ENCODE data around the gene MMP20. TPM values are rescaled to one million over a fixed set of nuclear protein-coding genes. Genes with fewer than 3 reads are reported as not detected.

Gene MMP20
- total RNA-seq, 4 donors from 2014 or later = not detected

DNA sequence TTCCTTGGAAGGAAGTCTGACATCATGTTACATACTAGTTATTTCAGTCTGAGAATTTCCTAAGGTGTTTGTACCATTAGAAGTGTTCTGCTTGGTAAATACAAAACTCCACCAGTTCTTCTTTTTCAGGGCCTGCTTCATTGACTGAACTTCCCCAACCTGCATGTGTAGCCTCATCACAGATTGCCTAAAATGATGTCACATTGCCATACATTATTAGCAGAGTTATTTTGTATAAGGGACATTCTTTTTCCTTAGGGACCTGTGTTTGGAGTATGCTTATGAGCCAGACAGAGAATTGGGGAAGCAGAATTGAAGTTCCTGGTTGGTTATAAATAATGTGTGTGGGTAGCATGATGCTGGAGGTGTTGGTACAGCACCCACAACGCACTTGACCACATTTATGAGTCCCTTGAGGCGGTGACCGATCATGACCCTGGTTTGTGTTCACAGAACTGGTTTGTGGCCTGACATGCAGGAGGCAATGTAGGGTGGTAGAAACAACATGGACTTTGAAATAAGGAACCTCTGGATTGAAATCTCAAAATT lies 78.1 kb downstream of the MMP20 start:
- Histone ChIP-seq H3K27me3 (no peaks in the 10 kb centered on the region), H3K27ac (no peak overlapping the region), H3K4me3 (no peak overlapping the region), H3K36me3 (no peaks in the 10 kb centered on the region), H3K4me1 (no peaks in the 10 kb centered on the region), H3K9me3 (no peaks in the 10 kb centered on the region)
- no peak for DNase-seq
- 65 to 84% methylated on average over 3 of the region's 3 CpGs for whole genome bisulfite sequencing, 2 donors
- intact Hi-C loops (cut with DNase I) = no loop called here
- TF ChIP-seq POLR2A (IDR thresholded peaks at IDR 0.05) = no peak
- TF ChIP-seq, protein P1, sequence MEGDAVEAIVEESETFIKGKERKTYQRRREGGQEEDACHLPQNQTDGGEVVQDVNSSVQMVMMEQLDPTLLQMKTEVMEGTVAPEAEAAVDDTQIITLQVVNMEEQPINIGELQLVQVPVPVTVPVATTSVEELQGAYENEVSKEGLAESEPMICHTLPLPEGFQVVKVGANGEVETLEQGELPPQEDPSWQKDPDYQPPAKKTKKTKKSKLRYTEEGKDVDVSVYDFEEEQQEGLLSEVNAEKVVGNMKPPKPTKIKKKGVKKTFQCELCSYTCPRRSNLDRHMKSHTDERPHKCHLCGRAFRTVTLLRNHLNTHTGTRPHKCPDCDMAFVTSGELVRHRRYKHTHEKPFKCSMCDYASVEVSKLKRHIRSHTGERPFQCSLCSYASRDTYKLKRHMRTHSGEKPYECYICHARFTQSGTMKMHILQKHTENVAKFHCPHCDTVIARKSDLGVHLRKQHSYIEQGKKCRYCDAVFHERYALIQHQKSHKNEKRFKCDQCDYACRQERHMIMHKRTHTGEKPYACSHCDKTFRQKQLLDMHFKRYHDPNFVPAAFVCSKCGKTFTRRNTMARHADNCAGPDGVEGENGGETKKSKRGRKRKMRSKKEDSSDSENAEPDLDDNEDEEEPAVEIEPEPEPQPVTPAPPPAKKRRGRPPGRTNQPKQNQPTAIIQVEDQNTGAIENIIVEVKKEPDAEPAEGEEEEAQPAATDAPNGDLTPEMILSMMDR (IDR thresholded peaks at IDR 0.05) = no peak

DNA sequence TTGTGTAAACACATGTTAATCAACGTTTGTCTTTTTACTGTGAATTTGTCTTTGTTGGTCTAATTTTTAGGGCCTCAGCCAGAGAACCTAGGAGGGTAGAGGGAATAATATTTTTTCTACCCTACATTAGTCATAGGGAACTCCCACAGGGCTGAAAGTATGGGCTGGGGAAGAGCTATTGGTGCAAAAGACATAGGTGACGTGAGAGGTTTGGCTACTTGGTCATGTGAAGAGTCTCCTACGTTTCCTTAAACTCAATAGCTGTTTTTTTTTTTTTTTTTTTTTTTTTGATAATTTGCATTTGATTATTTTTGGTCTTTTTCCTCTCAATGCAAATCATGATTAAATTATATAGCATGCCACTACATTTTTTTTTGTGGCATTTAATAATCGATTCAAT lies 78.7 kb downstream of the MMP20 start:
- H3K36me3 ChIP-seq = no peaks in the 10 kb centered on the region
- no peak overlapping the region for H3K4me3 ChIP-seq
- H3K27ac ChIP-seq = no peak overlapping the region
- H3K27me3 ChIP-seq = no peaks in the 10 kb centered on the region
- intact Hi-C loops (cut with DNase I) = no loop called here
- H3K4me1 ChIP-seq = no peaks in the 10 kb centered on the region
- DNase-seq = no peak
- 60 to 66% methylated on average over 4 of the region's 4 CpGs for WGBS, 2 donors
- TF ChIP-seq, protein P1 (IDR thresholded peaks at IDR 0.05) = no peak
- no peak for TF ChIP-seq POLR2A (IDR thresholded peaks at IDR 0.05)
- no peaks in the 10 kb centered on the region for H3K9me3 ChIP-seq

DNA sequence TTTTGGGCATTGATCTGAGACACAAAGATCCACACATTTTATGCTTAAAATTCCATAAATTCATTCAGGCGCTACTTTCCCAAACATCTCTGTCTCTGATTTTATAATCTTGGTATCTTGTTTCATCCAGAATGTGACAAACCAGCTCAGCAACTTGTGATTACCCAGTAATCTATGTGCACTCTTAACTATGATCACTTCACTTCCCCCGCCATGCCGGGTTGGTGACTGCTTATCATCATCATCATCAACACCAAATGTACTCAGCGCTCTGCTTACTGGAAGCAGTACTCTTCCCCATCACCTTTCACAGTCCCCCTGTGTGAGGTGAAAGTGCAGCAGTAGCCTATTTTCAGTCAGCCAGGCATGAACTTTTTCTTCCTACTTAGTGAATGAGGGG lies 79.4 kb downstream of the MMP20 start:
- TF ChIP-seq, protein P1 (IDR thresholded peaks at IDR 0.05) = no peak
- no peak for TF ChIP-seq POLR2A (IDR thresholded peaks at IDR 0.05)
- WGBS, 2 donors = 69 to 82% methylated on average over 4 of the region's 4 CpGs
- intact Hi-C loops (cut with DNase I) = no loop called here
- H3K4me3 ChIP-seq = no peak overlapping the region
- no peaks in the 10 kb centered on the region for H3K27me3 ChIP-seq
- H3K9me3 ChIP-seq = no peaks in the 10 kb centered on the region
- H3K36me3 ChIP-seq = no peaks in the 10 kb centered on the region
- H3K27ac ChIP-seq = no peak overlapping the region
- no peaks in the 10 kb centered on the region for H3K4me1 ChIP-seq
- DNase-seq = no peak

DNA sequence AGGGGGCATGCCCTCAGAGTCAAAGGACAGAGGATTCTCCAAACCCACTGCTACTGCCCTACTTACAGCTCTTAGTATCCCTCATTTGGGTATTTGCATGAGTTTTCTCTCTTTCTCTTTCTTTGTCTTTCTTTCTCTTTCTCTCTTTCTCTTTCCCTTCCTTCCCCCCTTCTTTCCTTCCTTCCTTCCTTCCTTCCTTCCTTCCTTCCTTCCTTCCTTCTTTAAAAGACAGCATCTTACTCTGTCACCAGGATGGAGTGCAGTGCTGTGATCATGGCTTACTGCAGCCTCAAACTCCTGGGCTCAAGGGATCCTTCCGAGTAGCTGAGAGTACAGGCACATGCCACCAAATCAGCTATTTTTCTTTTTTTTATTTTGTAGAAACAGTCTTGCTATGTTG lies 80.5 kb downstream of the MMP20 start:
- 74 to 100% methylated on average over 1 of the region's 1 CpG for WGBS, 2 donors
- no peaks in the 10 kb centered on the region for H3K27me3 ChIP-seq
- no peaks in the 10 kb centered on the region for H3K9me3 ChIP-seq
- H3K27ac ChIP-seq = no peak overlapping the region
- TF ChIP-seq, protein P1 (IDR thresholded peaks at IDR 0.05) = no peak
- TF ChIP-seq POLR2A (IDR thresholded peaks at IDR 0.05) = no peak
- intact Hi-C loops (cut with DNase I) = no loop called here
- no peak for DNase-seq
- H3K4me1 ChIP-seq = no peaks in the 10 kb centered on the region
- no peak overlapping the region for H3K4me3 ChIP-seq
- H3K36me3 ChIP-seq = no peaks in the 10 kb centered on the region

DNA sequence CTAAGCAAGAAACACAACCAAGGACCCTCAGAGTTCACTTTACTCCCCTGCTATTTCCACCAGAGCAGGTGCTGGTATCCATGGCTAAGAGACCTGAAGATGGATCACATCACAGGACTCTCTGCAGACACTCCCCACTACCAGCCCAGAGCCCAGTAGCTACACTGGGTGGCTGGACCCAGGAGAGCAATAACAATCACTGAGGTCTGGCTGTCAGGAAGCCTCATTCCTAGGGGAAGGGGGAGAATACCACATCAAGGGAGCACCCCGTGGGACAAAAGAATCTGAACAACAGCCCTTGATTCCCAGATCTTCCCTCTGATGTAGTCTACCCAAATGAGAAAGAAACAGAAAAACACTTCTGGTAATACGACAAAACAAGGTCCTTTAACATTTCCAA lies 85.6 kb downstream of the MMP20 start:
- no peaks in the 10 kb centered on the region for H3K4me1 ChIP-seq
- H3K4me3 ChIP-seq = no peak overlapping the region
- DNase-seq = no peak
- peaks cover 0 to 6% (median 0%) of the 10 kb centered on the region in 4 donors for H3K27me3 ChIP-seq
- TF ChIP-seq, protein P1 (IDR thresholded peaks at IDR 0.05) = no peak
- TF ChIP-seq POLR2A (IDR thresholded peaks at IDR 0.05) = no peak
- no peak overlapping the region for H3K27ac ChIP-seq
- intact Hi-C loops (cut with DNase I) = no loop called here
- no peaks in the 10 kb centered on the region for H3K9me3 ChIP-seq
- WGBS, 2 donors = 66 to 100% methylated on average over 1 to 2 of the region's 2 CpGs
- H3K36me3 ChIP-seq = no peaks in the 10 kb centered on the region
